HUDEP-2 (cell line): ENCODE measurements around the gene BBC3.

Experiments used
- DNase-seq, 76 experiments: peaks; one replicate each; lab custom pipeline; 2025; ENCODE audit not compliant: unreplicated experiment in 76 of 76; lab: John Stamatoyannopoulos, UW

The BBC3 gene

DNA sequence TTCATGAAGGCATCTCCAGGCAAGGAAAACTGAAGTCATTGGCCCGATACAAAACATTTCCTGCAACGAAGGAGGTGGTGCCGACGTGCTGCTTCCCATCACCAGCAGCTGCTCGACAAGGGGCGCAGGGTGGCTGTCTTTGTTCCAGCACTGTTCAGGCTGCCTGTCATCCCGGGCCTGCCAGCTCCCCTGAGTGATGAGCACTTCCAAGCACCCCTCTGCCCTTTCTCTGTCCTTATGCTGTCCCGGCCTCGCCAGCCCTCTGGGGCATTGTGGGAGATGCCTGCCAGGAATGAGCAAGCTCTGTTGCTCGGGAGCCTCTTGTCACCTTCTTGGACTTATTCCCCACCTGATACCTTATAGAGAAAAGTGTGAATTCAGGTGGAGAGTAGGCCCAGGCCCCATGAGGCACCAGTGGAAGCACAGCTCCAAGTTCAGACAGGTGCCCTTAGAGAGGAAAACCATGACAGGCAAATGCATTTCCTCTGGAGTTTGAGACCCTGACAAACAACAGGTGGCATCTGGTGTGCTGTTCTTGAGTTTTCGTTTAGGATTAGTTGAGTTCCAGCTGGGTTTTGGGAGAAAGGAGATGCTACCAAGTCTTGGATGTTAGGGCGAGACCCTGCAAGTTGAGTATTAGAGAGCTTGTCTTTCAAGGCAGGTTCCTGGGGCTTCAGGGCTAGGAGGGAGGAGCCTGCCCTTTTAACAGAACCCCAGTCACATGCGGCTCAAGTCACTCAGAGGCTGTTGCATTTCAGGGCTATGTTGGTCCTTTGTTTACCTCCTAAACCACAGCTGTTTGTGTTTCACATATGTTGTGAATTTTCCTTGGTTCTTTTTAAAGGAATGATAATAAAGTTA is 21.4 kb downstream of the BBC3 start:
- no peak for DNase-seq

DNA sequence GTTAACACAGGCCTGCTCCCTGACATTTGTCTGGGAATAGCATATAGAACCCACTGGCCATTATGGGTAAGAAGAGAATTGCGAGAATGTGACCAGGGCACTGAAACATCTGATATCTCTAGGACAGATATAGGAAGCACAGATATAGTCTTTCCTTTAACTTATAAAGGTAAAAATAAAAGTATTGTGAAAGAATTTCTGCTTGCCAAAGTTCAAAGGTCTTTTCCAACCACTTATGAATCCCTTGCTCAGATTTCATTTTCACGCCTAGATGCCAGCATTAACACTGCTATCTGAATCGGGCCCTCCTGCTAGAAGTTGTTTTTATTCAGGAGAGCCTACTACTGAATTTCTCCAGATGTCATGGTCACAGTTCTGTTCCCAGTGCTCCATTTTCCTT is 27.7 kb downstream of the BBC3 start:
- no peak for DNase-seq

DNA sequence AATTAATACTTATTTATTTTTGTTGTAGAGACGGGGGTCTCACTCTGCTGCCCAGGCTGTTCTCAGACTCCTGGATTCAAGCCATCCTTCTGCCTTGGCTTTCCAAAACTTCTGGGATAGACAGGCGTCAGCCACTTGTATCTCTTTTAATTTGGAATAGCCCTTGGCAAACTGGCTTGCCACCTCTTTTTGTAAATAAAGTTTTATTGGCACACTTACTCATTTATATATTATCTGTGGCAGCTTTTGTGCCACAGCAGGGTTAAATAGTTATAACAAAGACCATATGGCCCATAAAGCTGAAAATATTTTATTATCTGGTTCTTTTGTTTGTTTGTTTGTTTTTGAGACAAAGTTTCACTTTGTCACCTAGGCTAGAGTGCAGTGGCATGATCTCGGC is 30.5 kb downstream of the BBC3 start:
- no peak for DNase-seq

DNA sequence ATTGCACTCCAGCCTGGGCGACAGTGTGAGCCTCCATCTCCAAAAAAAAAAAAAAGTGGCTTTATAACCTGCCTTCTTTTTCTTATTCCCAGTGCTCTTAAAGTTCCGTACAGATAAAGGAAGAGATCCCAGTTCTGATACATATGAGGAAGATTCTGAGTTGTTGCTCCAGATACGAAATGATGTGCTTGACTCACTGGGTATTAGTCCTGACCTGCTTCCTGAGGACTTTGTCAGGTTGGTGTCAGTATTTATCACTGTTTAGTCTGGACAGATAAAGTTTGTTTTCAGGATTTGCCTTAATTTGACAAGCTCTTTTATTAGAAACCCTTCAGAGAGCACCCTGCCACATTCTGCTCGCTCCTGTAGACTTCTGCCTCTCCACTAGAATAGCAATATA is 33.9 kb downstream of the BBC3 start:
- no peak for DNase-seq

- DNase-seq, result no peak
These were observed 35.6 kb downstream of the BBC3 start for GRCh38 chr19:47195434-47195833.

DNA sequence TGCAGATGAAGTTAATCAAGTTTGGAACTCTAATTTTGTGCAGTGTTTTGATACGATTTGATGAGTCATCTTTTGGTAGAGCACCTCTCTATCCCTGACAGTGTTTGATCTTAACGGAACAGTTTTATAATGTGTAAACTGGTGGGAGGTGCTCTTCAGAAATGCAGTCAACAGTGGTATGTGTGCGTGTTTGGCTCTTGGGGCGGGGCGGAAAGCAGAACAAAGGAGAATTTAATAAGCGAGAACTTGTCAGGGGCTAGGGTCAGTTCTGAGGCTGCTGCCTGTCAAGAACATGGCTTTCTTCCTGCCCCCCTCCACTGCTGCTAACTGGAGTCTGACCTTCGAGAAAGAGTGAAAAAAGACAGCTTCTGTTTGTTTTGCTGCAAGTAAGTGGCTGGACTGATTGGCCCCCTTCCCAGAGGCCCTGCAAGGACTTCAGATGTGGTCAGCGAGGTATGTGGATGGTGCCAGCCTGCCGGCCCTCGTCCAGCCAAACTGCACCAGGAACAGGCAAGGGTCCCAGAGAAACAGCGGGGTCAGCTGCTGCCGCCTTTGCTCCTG is 40.8 kb downstream of the BBC3 start:
- no peak for DNase-seq

DNA sequence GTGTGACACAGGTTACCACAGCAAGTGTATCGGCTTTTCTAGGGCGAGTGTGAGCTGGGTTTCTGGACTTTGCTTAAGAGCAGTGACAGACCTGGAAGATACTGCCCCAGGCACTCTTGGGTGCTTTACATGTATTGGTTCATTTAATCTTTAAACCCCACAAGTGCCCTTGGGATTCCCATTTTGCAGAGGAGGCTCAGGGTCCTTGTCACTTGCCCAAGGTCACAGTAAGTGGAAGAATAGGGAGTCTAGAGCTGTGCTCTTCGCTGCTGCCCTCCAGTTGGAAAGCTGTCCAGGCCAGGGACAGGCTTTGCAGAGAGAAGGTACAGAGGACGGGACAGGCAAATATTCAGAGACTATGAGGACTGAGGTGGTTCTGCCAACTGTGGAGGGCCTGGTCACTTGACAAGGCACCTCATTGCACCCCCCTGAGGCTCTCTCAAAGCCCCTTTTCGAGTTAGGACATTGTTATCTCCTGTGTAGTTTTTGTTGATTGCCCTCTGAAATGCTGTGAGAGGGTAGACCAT is 42.4 kb downstream of the BBC3 start:
- DNase-seq, result no peak

DNA sequence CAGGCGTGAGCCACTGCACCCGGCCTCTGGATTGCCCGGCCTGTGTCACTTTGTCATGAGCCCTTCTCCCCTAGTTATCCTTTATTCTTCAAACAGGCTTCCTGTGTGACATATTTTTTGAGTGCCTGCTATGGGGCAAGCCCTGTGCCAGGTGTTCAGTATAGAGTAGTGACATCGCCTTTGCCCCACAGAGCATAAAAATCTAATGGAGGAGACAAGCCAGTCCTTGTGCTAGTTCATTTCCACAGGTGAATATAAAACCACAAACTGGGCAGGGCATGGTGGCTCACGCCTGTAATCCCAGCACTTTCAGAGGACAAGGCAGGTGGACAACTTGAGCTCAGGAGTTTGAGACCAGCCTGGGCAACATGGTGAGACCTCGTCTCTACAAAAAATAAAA is 43.2 kb downstream of the BBC3 start:
- no peak for DNase-seq

- no peak for DNase-seq
These were observed 43.7 kb downstream of the BBC3 start for GRCh38 chr19:47187335-47187655.

- no peak for DNase-seq
These were observed 44.3 kb downstream of the BBC3 start for GRCh38 chr19:47186446-47187334.

- no peak for DNase-seq
These were observed 47.4 kb downstream of the BBC3 start for GRCh38 chr19:47183601-47184000.

DNA sequence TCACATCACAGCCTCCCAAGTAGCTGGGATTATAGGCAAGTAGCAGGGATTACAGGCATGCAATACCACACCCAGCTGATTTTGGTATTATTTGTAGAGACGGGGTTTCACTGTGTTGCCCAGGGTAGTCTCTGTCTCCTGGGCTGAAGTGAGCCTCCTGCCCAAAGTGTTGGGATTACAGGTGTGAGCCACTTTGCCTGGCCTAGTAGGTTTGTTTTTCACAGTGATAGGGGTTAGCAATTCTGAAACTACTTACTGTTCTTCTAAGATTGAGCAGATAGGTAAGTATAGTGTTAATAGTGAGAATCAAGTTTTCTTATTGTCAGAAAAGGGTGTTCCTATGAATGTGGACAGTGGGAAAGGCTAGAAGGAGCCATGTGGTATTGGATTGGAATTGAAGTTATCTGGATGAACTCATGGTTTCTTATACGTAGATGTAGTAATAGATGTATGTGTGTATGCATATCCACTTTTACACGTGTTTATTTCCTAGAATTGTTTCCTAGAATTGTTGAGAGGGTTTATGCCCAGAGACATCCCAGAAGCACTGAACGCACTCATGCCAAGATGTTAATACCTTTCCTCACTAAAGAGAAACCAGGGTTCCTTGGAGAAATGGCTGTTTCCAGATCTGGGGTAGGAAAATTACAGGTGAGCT is 51.2 kb downstream of the BBC3 start:
- no peak for DNase-seq

DNA sequence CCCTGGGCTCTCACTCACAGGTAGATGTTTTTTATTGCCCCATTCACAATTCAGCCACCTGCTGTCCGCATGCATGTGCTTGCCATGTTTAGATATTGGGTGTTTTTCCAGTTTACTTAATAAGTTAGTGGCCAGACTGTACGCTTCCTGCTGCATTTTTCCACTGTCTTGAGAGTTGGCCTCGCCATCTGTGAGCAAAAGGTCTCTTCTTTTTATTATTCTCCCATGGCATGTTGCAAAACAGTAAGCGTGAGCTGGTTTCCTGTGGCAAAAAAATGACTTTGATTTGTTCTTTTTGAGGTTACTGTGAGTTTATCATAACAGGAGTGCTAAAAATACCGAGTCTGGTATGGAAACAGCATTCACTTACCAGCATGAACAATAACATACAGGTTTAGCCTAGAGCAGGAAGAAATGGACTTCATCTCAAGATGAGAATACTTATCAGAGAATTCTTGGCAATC is 54.3 kb downstream of the BBC3 start:
- DNase-seq, result no peak

- DNase-seq, result no peak
These were observed 54.9 kb downstream of the BBC3 start for GRCh38 chr19:47176071-47176626.

DNA sequence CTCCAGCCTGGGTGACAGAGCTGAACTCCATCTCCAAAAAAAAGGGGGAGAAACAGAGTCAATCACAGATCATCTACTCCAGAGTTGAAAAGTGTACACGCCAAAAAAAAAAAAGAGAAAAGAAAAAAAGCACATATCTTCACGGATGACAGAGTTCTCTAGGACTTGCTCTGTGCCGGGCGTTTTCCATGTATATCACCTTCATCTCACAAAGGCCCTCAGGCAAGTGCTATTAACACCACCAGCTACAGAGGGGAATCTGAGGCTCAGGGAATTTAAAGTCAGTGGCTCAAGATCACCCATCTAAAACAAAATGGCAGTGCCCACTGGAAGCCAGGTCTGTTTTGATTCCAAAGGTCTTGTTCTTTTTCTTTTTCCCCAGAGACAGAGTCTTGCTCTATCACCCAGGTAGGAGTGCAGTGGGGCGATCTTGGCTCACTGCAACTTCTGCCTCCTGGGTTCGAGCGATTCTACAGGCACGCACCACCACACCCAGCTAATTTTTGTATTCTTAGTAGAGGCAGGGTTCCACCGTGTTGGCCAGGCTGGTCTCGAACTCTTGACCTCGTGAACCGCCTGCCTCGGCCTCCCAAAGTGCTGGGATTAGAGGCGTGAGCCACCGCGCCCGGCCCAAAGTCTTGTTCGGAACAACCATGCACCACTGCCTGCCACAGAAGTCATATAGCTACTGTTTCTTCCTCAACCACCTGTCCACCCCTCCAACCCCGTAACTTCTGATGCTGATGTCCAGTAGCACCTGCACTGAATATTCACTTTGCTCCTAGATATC is 58.1 kb downstream of the BBC3 start:
- no peak for DNase-seq
